Cardiac muscle cell (in vitro differentiated cells and primary cell): ENCODE data around the gene BRINP1. TPM values are rescaled to one million over a fixed set of nuclear protein-coding genes. Genes with fewer than 3 reads are reported as not detected.

Experiments used
- DNase-seq, 2 donors: peaks; one replicate each; pipeline versions ENCODE4 v3.0.0 to v3.0.0-alpha.2; 2010 to 2017; ENCODE audit warnings: low read depth in 1 of 2, low spot score in 1 of 2
- H3K27ac ChIP-seq: fragments of 200-600 bp; sonication (generic); 2 replicates; pipeline ENCODE4 v1.5.1; 2016
- H3K27me3 ChIP-seq: fragments of 200-600 bp; sonication (generic); 2 replicates; pipeline ENCODE4 v1.6.0; 2016; ENCODE audit warnings: control low read depth
- H3K36me3 ChIP-seq: fragments of 200-600 bp; sonication (generic); 2 replicates; pipeline ENCODE4 v1.5.1; 2016; ENCODE audit warnings: control low read depth
- H3K4me1 ChIP-seq: fragments of 200-600 bp; sonication (generic); 2 replicates; pipeline ENCODE4 v1.8.1; 2017; ENCODE audit warnings: low read depth, mild to moderate bottlenecking, mixed run types
- H3K4me3 ChIP-seq: fragments of 200-600 bp; sonication (generic); 2 replicates; pipeline ENCODE4 v1.5.1; 2016; ENCODE audit warnings: mild to moderate bottlenecking
- H3K9me3 ChIP-seq: fragments of 200-600 bp; sonication (generic); 2 replicates; pipeline ENCODE4 v1.5.1; 2017; ENCODE audit warnings: low read depth, mild to moderate bottlenecking, control low read depth
- polyA plus RNA-seq: library from polyadenylated mRNA; unstranded; fragments of >200 nt; fragmentation: Nextera tagmentation; extraction: Ambion mirVana; gene quantifications from 2 replicates; pipeline ENCODE4 v1.2.1, GENCODE V29; 2016
- total RNA-seq: library from RNA; depleted of rRNA; stranded (reverse); fragments of >200 nt; gene quantifications from 2 replicates; pipeline ENCODE4 v1.2.3, GENCODE V29; 2016
- TF ChIP-seq, protein P1 (sequence below): IDR thresholded peaks from 2 replicates; pipeline ENCODE4 v1.5.1; 2012; ENCODE audit warnings: low read depth, mild to moderate bottlenecking, low read length

Gene BRINP1
- total and polyA plus RNA-seq, 2 experiments from 2014 or later, result 4.5 to 5.2 TPM

- TF ChIP-seq, protein P1, sequence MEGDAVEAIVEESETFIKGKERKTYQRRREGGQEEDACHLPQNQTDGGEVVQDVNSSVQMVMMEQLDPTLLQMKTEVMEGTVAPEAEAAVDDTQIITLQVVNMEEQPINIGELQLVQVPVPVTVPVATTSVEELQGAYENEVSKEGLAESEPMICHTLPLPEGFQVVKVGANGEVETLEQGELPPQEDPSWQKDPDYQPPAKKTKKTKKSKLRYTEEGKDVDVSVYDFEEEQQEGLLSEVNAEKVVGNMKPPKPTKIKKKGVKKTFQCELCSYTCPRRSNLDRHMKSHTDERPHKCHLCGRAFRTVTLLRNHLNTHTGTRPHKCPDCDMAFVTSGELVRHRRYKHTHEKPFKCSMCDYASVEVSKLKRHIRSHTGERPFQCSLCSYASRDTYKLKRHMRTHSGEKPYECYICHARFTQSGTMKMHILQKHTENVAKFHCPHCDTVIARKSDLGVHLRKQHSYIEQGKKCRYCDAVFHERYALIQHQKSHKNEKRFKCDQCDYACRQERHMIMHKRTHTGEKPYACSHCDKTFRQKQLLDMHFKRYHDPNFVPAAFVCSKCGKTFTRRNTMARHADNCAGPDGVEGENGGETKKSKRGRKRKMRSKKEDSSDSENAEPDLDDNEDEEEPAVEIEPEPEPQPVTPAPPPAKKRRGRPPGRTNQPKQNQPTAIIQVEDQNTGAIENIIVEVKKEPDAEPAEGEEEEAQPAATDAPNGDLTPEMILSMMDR, result no peak
- Histone ChIP-seq H3K27ac (no peak overlapping the region), H3K27me3 (no peaks in the 10 kb centered on the region), H3K36me3 (no peaks in the 10 kb centered on the region), H3K4me3 (no peak overlapping the region), H3K9me3 (no peaks in the 10 kb centered on the region), H3K4me1 (no peaks in the 10 kb centered on the region)
- DNase-seq, result no peak
Measured at GRCh38 chr9:119215651-119216050, 153.6 kb downstream of the BRINP1 start.

GRCh38 chr9:119213471-119213870, 155.8 kb downstream of the BRINP1 start:
- Histone ChIP-seq H3K27ac (no peak overlapping the region), H3K4me1 (no peaks in the 10 kb centered on the region), H3K27me3 (no peaks in the 10 kb centered on the region), H3K9me3 (no peaks in the 10 kb centered on the region), H3K36me3 (no peaks in the 10 kb centered on the region), H3K4me3 (no peak overlapping the region)
- TF ChIP-seq, protein P1, result no peak
- no peak for DNase-seq

GRCh38 chr9:119197893-119198607, 171.2 kb downstream of the BRINP1 start:
- Histone ChIP-seq H3K4me3 (no peak overlapping the region), H3K27ac (no peak overlapping the region), H3K36me3 (no peaks in the 10 kb centered on the region), H3K4me1 (no peaks in the 10 kb centered on the region), H3K27me3 (no peaks in the 10 kb centered on the region), H3K9me3 (no peaks in the 10 kb centered on the region)
- TF ChIP-seq, protein P1, result no peak
- DNase-seq, result no peak

GRCh38 chr9:119195521-119195920, 173.7 kb downstream of the BRINP1 start:
- H3K9me3 ChIP-seq, result no peaks in the 10 kb centered on the region
- H3K4me3 ChIP-seq, result no peak overlapping the region
- H3K4me1 ChIP-seq, result no peaks in the 10 kb centered on the region
- no peak for DNase-seq
- H3K36me3 ChIP-seq, result no peaks in the 10 kb centered on the region
- no peak overlapping the region for H3K27ac ChIP-seq
- TF ChIP-seq, protein P1, result no peak
- no peaks in the 10 kb centered on the region for H3K27me3 ChIP-seq

GRCh38 chr9:119185298-119185697, 183.9 kb downstream of the BRINP1 start:
- Histone ChIP-seq H3K4me3 (no peak overlapping the region), H3K9me3 (no peaks in the 10 kb centered on the region), H3K4me1 (peaks cover 3% of the 10 kb centered on the region), H3K27me3 (no peaks in the 10 kb centered on the region), H3K27ac (no peak overlapping the region), H3K36me3 (no peaks in the 10 kb centered on the region)
- no peak for DNase-seq
- TF ChIP-seq, protein P1, result no peak
